Loucy (cell line): ENCODE data around the gene ODC1.

Experiments
- H2AFZ ChIP-seq: fragments of 200-600 bp; sonication (generic); 2 replicates; pipeline ENCODE4 v1.6.0; 2016; ENCODE audit warnings: antibody characterized with exemption, mild to moderate bottlenecking, low read length, moderate library complexity
- H3F3A ChIP-seq: fragments of 200-600 bp; 2 replicates; pipeline ENCODE4 v1.6.0; 2016; ENCODE audit warnings: antibody characterized with exemption, low read depth, mild to moderate bottlenecking
- H3K27me3 ChIP-seq: fragments of 200-600 bp; sonication (generic); 2 replicates; pipeline ENCODE4 v1.6.1; 2014; ENCODE audit warnings: low read length, mild to moderate bottlenecking; ENCODE audit not compliant: insufficient read depth, poor library complexity, severe bottlenecking
- H3K36me3 ChIP-seq: fragments of 200-600 bp; sonication (generic); 2 replicates; pipeline ENCODE4 v1.6.1; 2016; ENCODE audit warnings: low read length; ENCODE audit not compliant: insufficient read depth
- H3K4me1 ChIP-seq: fragments of 200-600 bp; sonication (generic); 2 replicates; pipeline ENCODE4 v1.5.1; 2014; ENCODE audit warnings: low read length, mild to moderate bottlenecking; ENCODE audit not compliant: insufficient read depth, poor library complexity, severe bottlenecking
- H3K4me2 ChIP-seq: fragments of 200-600 bp; sonication (generic); 2 replicates; pipeline ENCODE4 v1.6.0; 2014; ENCODE audit warnings: antibody characterized with exemption, low read length, low read depth, mild to moderate bottlenecking; ENCODE audit not compliant: poor library complexity, severe bottlenecking
- H3K4me3 ChIP-seq: fragments of 200-600 bp; sonication (generic); 2 replicates; pipeline ENCODE4 v1.5.1; 2014; ENCODE audit warnings: low read length, mild to moderate bottlenecking, mixed read lengths; ENCODE audit not compliant: poor library complexity, severe bottlenecking
- H3K79me2 ChIP-seq: fragments of 200-600 bp; sonication (generic); 2 replicates; pipeline ENCODE4 v1.6.1; 2014; ENCODE audit warnings: low read length; ENCODE audit not compliant: insufficient read depth
- H3K9ac ChIP-seq: fragments of 200-600 bp; sonication (generic); 2 replicates; pipeline ENCODE4 v1.6.0; 2014; ENCODE audit warnings: mild to moderate bottlenecking, low read depth, low read length, moderate library complexity; ENCODE audit not compliant: poor library complexity, severe bottlenecking
- H3K9me2 ChIP-seq: fragments of 200-600 bp; sonication (generic); replicated peaks from 2 replicates; pipeline ENCODE4 v1.6.1; 2016; ENCODE audit warnings: low read depth, low read length, mixed read lengths
- H3K9me3 ChIP-seq: fragments of 200-600 bp; sonication (generic); 2 replicates; pipeline ENCODE4 v1.6.1; 2014; ENCODE audit warnings: mild to moderate bottlenecking, antibody characterized with exemption, low read length, low read depth; ENCODE audit not compliant: insufficient read depth
- H4K20me1 ChIP-seq: fragments of 200-600 bp; sonication (generic); 2 replicates; pipeline ENCODE4 v1.6.0; 2014; ENCODE audit warnings: antibody characterized with exemption, low read length, mild to moderate bottlenecking; ENCODE audit not compliant: insufficient read depth, poor library complexity, severe bottlenecking
- EZH2phosphoT487 ChIP-seq: fragments of 200-600 bp; IDR thresholded peaks from 2 replicates; pipeline ENCODE4 v1.6.1; 2018; ENCODE audit warnings: antibody characterized with exemption, mild to moderate bottlenecking, moderate library complexity, borderline replicate concordance
- TF ChIP-seq, protein P1 (sequence below): fragments of 200-600 bp; sonication (generic); conservative IDR thresholded peaks from 2 replicates; pipeline ENCODE4 v1.5.1; 2014; ENCODE audit warnings: mild to moderate bottlenecking, antibody characterized with exemption, low read length

The ODC1 gene

GRCh38 chr2:10482913-10483312 lies 34.8 kb upstream of the ODC1 start:
- no peaks in the 10 kb centered on the region for H3F3A ChIP-seq
- no peak for TF ChIP-seq EZH2phosphoT487
- TF ChIP-seq, protein P1, sequence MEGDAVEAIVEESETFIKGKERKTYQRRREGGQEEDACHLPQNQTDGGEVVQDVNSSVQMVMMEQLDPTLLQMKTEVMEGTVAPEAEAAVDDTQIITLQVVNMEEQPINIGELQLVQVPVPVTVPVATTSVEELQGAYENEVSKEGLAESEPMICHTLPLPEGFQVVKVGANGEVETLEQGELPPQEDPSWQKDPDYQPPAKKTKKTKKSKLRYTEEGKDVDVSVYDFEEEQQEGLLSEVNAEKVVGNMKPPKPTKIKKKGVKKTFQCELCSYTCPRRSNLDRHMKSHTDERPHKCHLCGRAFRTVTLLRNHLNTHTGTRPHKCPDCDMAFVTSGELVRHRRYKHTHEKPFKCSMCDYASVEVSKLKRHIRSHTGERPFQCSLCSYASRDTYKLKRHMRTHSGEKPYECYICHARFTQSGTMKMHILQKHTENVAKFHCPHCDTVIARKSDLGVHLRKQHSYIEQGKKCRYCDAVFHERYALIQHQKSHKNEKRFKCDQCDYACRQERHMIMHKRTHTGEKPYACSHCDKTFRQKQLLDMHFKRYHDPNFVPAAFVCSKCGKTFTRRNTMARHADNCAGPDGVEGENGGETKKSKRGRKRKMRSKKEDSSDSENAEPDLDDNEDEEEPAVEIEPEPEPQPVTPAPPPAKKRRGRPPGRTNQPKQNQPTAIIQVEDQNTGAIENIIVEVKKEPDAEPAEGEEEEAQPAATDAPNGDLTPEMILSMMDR: no peak
- no peaks in the 10 kb centered on the region for H3K9me2 ChIP-seq
- no peak overlapping the region for H3K4me3 ChIP-seq
- H3K9me3 ChIP-seq: no peaks in the 10 kb centered on the region
- H4K20me1 ChIP-seq: no peaks in the 10 kb centered on the region
- H3K4me1 ChIP-seq: no peaks in the 10 kb centered on the region
- no peaks in the 10 kb centered on the region for H3K79me2 ChIP-seq
- no peaks in the 10 kb centered on the region for H3K27me3 ChIP-seq
- no peak overlapping the region for H3K4me2 ChIP-seq
- no peak overlapping the region for H3K9ac ChIP-seq
- H3K36me3 ChIP-seq: no peaks in the 10 kb centered on the region
- no peak overlapping the region for H2AFZ ChIP-seq

DNA sequence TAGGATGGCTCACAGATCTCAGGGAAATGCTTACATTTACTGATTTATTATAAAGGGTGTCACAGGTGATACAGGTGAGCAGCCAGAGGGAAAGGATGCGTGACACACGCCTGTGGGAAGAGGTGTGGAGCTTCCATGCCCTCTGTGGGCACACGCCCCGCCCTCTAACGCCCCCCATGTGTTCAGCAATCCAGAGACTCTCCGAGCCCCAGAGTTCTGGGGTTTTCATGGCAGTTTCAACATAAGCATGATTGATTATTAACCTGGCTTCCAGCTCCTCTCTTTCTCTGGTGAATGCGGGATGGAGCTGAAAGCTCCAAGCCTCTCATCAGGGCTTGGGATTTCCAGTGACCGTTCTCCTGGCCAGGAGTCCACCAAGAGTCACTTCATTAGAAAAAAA lies 34.3 kb upstream of the ODC1 start:
- H3K4me1 ChIP-seq: no peaks in the 10 kb centered on the region
- no peak for TF ChIP-seq EZH2phosphoT487
- TF ChIP-seq, protein P1: no peak
- no peaks in the 10 kb centered on the region for H3K9me2 ChIP-seq
- H3K4me2 ChIP-seq: no peak overlapping the region
- no peaks in the 10 kb centered on the region for H3K9me3 ChIP-seq
- no peak overlapping the region for H3K4me3 ChIP-seq
- H3F3A ChIP-seq: no peaks in the 10 kb centered on the region
- H3K79me2 ChIP-seq: no peaks in the 10 kb centered on the region
- no peaks in the 10 kb centered on the region for H4K20me1 ChIP-seq
- no peaks in the 10 kb centered on the region for H3K27me3 ChIP-seq
- no peak overlapping the region for H3K9ac ChIP-seq
- H3K36me3 ChIP-seq: no peaks in the 10 kb centered on the region
- H2AFZ ChIP-seq: no peak overlapping the region

DNA sequence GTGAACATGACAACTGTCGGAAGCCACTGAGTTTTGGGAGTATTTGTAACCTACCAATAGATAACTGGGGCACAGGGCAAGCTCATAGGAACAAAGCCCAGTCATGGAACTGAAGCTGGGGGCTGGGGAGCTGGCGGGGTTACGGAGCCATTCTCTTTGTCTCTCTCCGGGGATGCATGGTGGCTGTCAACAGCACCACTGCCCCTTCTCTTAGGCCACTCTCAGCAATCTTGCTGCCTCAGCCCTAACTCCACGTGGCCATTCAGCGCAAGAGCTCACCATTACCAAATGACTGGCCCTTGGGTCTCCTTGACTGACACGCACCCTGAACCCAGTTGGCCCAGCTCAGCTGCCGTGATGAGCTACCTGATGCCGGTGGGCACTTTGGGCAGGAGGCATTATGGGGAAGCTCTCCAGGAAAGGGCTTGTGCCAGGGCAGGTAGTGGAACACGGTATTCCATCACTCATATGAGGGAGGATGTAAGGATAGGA lies 33.6 kb upstream of the ODC1 start:
- Histone ChIP-seq H3K4me1 (no peaks in the 10 kb centered on the region), H3K4me3 (no peak overlapping the region), H2AFZ (no peak overlapping the region), H3K9me3 (no peaks in the 10 kb centered on the region), H3K27me3 (no peaks in the 10 kb centered on the region), H3F3A (no peaks in the 10 kb centered on the region), H3K9ac (no peak overlapping the region), H3K79me2 (no peaks in the 10 kb centered on the region), H4K20me1 (no peaks in the 10 kb centered on the region), H3K9me2 (no peaks in the 10 kb centered on the region), H3K36me3 (no peaks in the 10 kb centered on the region), H3K4me2 (no peak overlapping the region)
- TF ChIP-seq EZH2phosphoT487: no peak
- TF ChIP-seq, protein P1: no peak
